ENCODE measurements around the gene BAIAP2L1.

Gene BAIAP2L1

DNA sequence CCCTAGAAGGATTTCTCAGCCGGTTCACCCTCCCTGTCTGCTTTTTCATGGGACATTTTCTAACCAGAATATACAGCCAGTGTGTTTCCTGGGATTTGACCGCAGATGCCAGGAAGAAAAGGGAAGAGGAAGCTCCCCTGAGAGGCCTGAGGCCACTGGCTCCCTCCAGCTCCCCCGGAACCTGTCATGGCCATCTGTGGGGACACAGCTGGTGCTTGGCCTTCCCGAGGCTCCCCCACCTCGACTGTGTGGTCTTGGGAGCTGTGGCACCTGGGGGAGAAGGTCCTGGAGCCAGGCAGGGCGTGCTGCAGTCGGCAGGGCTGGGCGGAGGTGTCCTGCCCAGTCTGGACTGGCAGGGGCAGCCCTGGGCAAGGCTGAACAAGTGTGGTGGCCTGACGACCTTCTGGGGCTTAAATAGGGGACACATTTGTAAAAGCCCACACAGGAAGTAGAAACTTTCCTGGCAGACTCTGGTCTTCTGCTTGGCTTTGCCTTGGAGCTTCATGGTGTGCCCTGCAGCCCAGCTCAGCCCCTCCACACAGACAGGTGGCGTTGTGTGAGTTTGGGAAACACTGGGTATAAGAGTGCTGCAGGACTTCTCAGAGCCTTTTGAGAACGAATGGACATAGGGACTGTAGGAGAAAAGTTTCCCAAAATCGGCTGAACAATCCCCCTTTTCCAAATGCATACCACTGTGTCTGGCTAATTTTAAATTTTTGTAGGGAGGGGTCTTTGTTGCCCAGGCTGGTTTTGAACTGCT lies 112.6 kb downstream of the BAIAP2L1 start:
- DNase-seq (ENCODE audit: low read depth) = no peak
- Histone ChIP-seq H3K36me3 (ENCODE audit: control insufficient read depth, insufficient read depth, low read length, severe bottlenecking) (peaks cover 48% of the 10 kb centered on the region), H3K27me3 (replicated peaks; ENCODE audit: control insufficient read depth, insufficient read depth, low read length) (no peaks in the 10 kb centered on the region), H3K4me3 (ENCODE audit: low read length) (no peak overlapping the region), H3K9me3 (ENCODE audit: control insufficient read depth, low read length) (no peaks in the 10 kb centered on the region), H3K9ac (ENCODE audit: low read length) (peak overlapping the region; percentile 49), H3K4me1 (ENCODE audit: control insufficient read depth, insufficient read depth, low read length) (peaks cover 41% of the 10 kb centered on the region)

DNA sequence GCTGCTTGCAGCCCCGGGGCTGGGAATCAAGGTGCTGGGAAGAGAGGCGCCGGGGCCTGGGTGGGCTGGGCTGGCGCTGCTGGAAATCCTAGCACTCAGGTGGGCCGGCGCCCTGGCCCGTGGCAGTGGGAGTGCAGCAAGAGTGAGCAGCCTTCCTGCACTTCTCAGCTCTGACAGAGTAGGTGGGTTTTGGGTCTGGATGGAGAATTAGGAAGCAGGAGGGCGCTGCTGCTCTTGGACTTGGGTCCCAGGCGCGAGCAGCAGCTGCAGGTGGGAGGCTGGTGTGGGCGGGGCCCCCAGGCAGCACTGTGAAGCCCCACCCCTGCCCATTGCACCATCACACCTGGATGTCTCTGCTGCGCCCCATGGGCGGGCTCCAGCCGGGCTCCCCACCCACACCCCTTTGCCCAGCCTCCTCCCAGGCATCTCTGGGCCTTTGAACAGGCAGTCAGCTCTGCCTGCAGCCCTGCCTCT lies 113.4 kb downstream of the BAIAP2L1 start:
- DNase-seq (ENCODE audit: low read depth) = no peak
- Histone ChIP-seq H3K36me3 (ENCODE audit: control insufficient read depth, insufficient read depth, low read length, severe bottlenecking) (peaks cover 45% of the 10 kb centered on the region), H3K27me3 (replicated peaks; ENCODE audit: control insufficient read depth, insufficient read depth, low read length) (no peaks in the 10 kb centered on the region)

DNA sequence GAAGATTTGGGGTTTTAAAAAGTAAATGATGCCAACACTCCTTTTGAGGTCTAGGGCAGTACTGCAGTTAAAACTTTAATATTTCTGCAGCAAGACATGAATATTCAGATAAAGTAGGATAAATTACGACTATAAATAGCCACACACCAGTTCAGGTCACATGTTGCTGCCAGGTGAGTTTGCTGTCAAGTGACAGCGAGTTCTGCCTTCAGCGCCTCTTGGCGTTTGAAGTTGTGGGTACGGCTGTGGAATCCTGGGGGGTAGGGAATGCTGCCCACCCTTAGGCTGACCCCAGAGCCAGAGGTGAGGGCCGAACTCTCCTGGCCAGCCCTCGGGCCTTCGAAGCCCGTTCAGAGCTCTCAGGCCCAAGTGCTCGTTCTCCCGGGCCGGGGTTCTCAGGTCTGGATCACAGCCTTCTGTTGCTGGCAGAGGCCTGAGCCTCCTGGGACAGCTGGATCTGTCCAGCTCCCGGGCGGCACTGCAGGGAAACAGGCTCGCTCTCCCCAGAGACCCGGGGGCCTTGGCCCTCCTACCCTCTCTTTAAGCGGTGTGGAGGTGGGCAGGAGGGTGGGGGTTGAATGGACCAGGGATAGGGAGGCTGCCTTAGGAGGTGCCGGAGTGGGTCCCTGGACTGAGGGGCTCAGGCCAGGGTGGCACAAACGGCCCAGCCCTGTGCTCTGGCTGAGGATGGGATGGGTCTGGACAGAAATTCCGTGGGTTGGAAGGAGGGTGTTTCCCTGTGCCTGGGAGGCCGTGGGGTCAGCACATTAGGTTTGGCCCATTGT lies 114.0 kb downstream of the BAIAP2L1 start:
- H3K9ac ChIP-seq (ENCODE audit: low read length) = peak overlapping the region; percentile 93
- no peaks in the 10 kb centered on the region for H3K27me3 ChIP-seq (replicated peaks; ENCODE audit: control insufficient read depth, insufficient read depth, low read length)
- DNase-seq (ENCODE audit: low read depth) = no peak
- no peaks in the 10 kb centered on the region for H3K9me3 ChIP-seq (ENCODE audit: control insufficient read depth, low read length)
- H3K4me3 ChIP-seq (ENCODE audit: low read length) = peak overlapping the region; percentile 91
- H3K4me1 ChIP-seq (ENCODE audit: control insufficient read depth, insufficient read depth, low read length) = peaks cover 44% of the 10 kb centered on the region
- H3K36me3 ChIP-seq (ENCODE audit: control insufficient read depth, insufficient read depth, low read length, severe bottlenecking) = peaks cover 39% of the 10 kb centered on the region

More for the DNA sequence above, 113.4 kb downstream of the BAIAP2L1 start:
- Histone ChIP-seq H3K4me3 (ENCODE audit: low read length) (peak overlapping the region; percentile 91), H3K4me1 (ENCODE audit: control insufficient read depth, insufficient read depth, low read length) (peaks cover 44% of the 10 kb centered on the region), H3K9me3 (ENCODE audit: control insufficient read depth, low read length) (no peaks in the 10 kb centered on the region), H3K9ac (ENCODE audit: low read length) (peak overlapping the region; percentile 93)

GRCh38 chr7:98286093-98286539 lies 114.8 kb downstream of the BAIAP2L1 start:
- Histone ChIP-seq H3K9me3 (ENCODE audit: control insufficient read depth, low read length) (no peaks in the 10 kb centered on the region), H3K4me1 (ENCODE audit: control insufficient read depth, insufficient read depth, low read length) (peaks cover 44% of the 10 kb centered on the region), H3K4me3 (ENCODE audit: low read length) (peak overlapping the region; percentile 91), H3K27me3 (replicated peaks; ENCODE audit: control insufficient read depth, insufficient read depth, low read length) (no peaks in the 10 kb centered on the region), H3K9ac (ENCODE audit: low read length) (peak overlapping the region; percentile 93), H3K36me3 (ENCODE audit: control insufficient read depth, insufficient read depth, low read length, severe bottlenecking) (peaks cover 31% of the 10 kb centered on the region)
- DNase-seq (ENCODE audit: low read depth) = peak; percentile 85

- Histone ChIP-seq H3K27me3 (replicated peaks; ENCODE audit: control insufficient read depth, insufficient read depth, low read length) (no peaks in the 10 kb centered on the region), H3K4me1 (ENCODE audit: control insufficient read depth, insufficient read depth, low read length) (peaks cover 50% of the 10 kb centered on the region), H3K9me3 (ENCODE audit: control insufficient read depth, low read length) (no peaks in the 10 kb centered on the region), H3K36me3 (ENCODE audit: control insufficient read depth, insufficient read depth, low read length, severe bottlenecking) (peaks cover 25% of the 10 kb centered on the region), H3K9ac (ENCODE audit: low read length) (peak overlapping the region; percentile 93), H3K4me3 (ENCODE audit: low read length) (peak overlapping the region; percentile 91)
- no peak for DNase-seq (ENCODE audit: low read depth)
These were observed 115.5 kb downstream of the BAIAP2L1 start for GRCh38 chr7:98285157-98286092.

GRCh38 chr7:98284335-98285036 lies 116.4 kb downstream of the BAIAP2L1 start:
- no peaks in the 10 kb centered on the region for H3K27me3 ChIP-seq (replicated peaks; ENCODE audit: control insufficient read depth, insufficient read depth, low read length)
- H3K36me3 ChIP-seq (ENCODE audit: control insufficient read depth, insufficient read depth, low read length, severe bottlenecking) = peaks cover 21% of the 10 kb centered on the region
- H3K4me1 ChIP-seq (ENCODE audit: control insufficient read depth, insufficient read depth, low read length) = peaks cover 51% of the 10 kb centered on the region
- peak overlapping the region; percentile 93 for H3K9ac ChIP-seq (ENCODE audit: low read length)
- H3K4me3 ChIP-seq (ENCODE audit: low read length) = peak overlapping the region; percentile 91
- H3K9me3 ChIP-seq (ENCODE audit: control insufficient read depth, low read length) = no peaks in the 10 kb centered on the region
- DNase-seq (ENCODE audit: low read depth) = peak; percentile 77

GRCh38 chr7:98283887-98284222 lies 117.0 kb downstream of the BAIAP2L1 start:
- DNase-seq (ENCODE audit: low read depth) = peak; percentile 18
- Histone ChIP-seq H3K36me3 (ENCODE audit: control insufficient read depth, insufficient read depth, low read length, severe bottlenecking) (peaks cover 19% of the 10 kb centered on the region), H3K4me1 (ENCODE audit: control insufficient read depth, insufficient read depth, low read length) (peaks cover 51% of the 10 kb centered on the region), H3K4me3 (ENCODE audit: low read length) (peak overlapping the region; percentile 91), H3K9me3 (ENCODE audit: control insufficient read depth, low read length) (no peaks in the 10 kb centered on the region), H3K9ac (ENCODE audit: low read length) (peak overlapping the region; percentile 93), H3K27me3 (replicated peaks; ENCODE audit: control insufficient read depth, insufficient read depth, low read length) (no peaks in the 10 kb centered on the region)

DNA sequence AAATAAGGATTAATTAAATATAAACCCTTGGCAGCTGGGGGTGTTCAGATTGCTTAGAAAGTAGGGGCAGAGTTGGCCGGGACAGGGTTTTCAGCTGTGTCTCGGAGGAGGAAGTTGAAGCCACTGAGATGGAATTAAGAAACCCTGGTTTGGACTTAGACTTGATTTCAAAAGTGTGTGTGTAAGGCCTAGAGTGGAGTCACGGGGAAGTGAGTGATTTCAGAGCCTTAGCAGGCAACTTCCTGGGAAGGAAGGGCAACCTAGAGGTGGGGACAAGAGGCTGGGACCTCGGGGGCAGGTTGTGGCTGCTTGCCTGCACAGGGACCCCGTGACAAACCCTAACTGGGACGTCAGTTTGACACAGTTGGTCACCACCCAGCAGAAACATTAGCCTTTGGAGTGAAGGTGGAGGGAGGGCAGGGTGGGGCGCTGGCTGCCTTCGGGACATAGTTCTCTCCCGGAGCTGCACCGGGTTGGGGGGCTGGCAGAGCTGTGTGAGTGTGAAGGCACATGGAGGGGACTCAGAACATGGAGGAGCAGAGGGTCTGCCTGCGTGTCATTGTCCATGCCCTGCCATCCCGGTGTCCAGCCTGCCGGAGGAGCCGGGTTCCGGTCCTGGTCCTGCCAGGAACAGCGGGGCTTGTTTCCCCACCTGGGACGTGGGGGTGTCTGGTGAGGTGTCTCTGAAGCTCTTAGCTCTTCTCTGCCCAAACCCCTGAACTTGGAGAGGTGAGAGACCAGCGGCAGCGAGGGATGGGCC lies 117.6 kb downstream of the BAIAP2L1 start:
- H3K9ac ChIP-seq (ENCODE audit: low read length) = peak overlapping the region; percentile 93
- H3K4me3 ChIP-seq (ENCODE audit: low read length) = peak overlapping the region; percentile 91
- DNase-seq (ENCODE audit: low read depth) = peak; percentile 69
- H3K4me1 ChIP-seq (ENCODE audit: control insufficient read depth, insufficient read depth, low read length) = peaks cover 51% of the 10 kb centered on the region
- H3K27me3 ChIP-seq (replicated peaks; ENCODE audit: control insufficient read depth, insufficient read depth, low read length) = no peaks in the 10 kb centered on the region
- no peaks in the 10 kb centered on the region for H3K9me3 ChIP-seq (ENCODE audit: control insufficient read depth, low read length)
- peaks cover 13% of the 10 kb centered on the region for H3K36me3 ChIP-seq (ENCODE audit: control insufficient read depth, insufficient read depth, low read length, severe bottlenecking)

GRCh38 chr7:98282703-98283102 lies 118.2 kb downstream of the BAIAP2L1 start:
- peak; percentile 27 for DNase-seq (ENCODE audit: low read depth)
- H3K9ac ChIP-seq (ENCODE audit: low read length) = peak overlapping the region; percentile 93
- no peaks in the 10 kb centered on the region for H3K27me3 ChIP-seq (replicated peaks; ENCODE audit: control insufficient read depth, insufficient read depth, low read length)
- H3K4me3 ChIP-seq (ENCODE audit: low read length) = peak overlapping the region; percentile 91
- peaks cover 7% of the 10 kb centered on the region for H3K36me3 ChIP-seq (ENCODE audit: control insufficient read depth, insufficient read depth, low read length, severe bottlenecking)
- H3K9me3 ChIP-seq (ENCODE audit: control insufficient read depth, low read length) = no peaks in the 10 kb centered on the region
- peaks cover 51% of the 10 kb centered on the region for H3K4me1 ChIP-seq (ENCODE audit: control insufficient read depth, insufficient read depth, low read length)
